HL-60 (cell line): ENCODE data around the gene DIP2C.

Experiments
- GABPA ChIP-seq: IDR thresholded peaks from 2 replicates; pipeline ENCODE4 v1.6.1; 2012; ENCODE audit warnings: low read depth
- POLR2AphosphoS5 ChIP-seq: IDR thresholded peaks from 2 replicates; pipeline ENCODE4 v1.6.1; 2012; ENCODE audit warnings: low read depth
- TF ChIP-seq, protein P1 (sequence below): IDR thresholded peaks from one replicate; pipeline ENCODE4 v1.5.1; 2011; ENCODE audit warnings: low read length, control low read depth, inconsistent platforms; ENCODE audit not compliant: insufficient read depth
- TF ChIP-seq, protein P2 (sequence below): IDR thresholded peaks from 2 replicates; pipeline ENCODE4 v1.6.1; 2012; ENCODE audit warnings: low read depth; ENCODE audit not compliant: insufficient replicate concordance

DNA sequence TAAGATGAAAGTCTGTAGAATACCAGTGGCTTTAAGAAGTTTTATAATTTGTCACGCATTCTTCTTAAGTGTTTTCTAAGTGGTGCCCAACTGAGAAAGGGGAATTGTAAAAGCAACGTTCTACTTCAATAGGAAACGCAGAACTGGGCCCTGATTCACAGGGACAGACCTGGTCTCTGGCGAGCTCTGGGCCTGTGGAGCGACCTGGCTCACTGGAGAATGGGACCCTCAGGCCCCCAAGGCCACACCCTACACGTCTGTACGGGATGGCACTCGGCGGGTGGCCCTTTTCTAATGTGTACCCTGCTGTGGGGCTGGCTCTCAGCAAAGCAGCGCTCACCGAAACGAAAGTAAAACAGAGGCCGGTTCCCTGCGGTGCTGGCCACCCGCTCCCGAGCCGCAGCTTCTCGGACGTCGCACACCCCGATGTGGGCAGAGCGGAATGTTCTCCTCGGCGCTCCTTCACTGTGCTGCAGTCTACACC is 205.0 kb downstream of the DIP2C start:
- no peak for TF ChIP-seq POLR2AphosphoS5
- TF ChIP-seq GABPA = no peak
- TF ChIP-seq, protein P1, sequence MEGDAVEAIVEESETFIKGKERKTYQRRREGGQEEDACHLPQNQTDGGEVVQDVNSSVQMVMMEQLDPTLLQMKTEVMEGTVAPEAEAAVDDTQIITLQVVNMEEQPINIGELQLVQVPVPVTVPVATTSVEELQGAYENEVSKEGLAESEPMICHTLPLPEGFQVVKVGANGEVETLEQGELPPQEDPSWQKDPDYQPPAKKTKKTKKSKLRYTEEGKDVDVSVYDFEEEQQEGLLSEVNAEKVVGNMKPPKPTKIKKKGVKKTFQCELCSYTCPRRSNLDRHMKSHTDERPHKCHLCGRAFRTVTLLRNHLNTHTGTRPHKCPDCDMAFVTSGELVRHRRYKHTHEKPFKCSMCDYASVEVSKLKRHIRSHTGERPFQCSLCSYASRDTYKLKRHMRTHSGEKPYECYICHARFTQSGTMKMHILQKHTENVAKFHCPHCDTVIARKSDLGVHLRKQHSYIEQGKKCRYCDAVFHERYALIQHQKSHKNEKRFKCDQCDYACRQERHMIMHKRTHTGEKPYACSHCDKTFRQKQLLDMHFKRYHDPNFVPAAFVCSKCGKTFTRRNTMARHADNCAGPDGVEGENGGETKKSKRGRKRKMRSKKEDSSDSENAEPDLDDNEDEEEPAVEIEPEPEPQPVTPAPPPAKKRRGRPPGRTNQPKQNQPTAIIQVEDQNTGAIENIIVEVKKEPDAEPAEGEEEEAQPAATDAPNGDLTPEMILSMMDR = no peak
- TF ChIP-seq, protein P2, sequence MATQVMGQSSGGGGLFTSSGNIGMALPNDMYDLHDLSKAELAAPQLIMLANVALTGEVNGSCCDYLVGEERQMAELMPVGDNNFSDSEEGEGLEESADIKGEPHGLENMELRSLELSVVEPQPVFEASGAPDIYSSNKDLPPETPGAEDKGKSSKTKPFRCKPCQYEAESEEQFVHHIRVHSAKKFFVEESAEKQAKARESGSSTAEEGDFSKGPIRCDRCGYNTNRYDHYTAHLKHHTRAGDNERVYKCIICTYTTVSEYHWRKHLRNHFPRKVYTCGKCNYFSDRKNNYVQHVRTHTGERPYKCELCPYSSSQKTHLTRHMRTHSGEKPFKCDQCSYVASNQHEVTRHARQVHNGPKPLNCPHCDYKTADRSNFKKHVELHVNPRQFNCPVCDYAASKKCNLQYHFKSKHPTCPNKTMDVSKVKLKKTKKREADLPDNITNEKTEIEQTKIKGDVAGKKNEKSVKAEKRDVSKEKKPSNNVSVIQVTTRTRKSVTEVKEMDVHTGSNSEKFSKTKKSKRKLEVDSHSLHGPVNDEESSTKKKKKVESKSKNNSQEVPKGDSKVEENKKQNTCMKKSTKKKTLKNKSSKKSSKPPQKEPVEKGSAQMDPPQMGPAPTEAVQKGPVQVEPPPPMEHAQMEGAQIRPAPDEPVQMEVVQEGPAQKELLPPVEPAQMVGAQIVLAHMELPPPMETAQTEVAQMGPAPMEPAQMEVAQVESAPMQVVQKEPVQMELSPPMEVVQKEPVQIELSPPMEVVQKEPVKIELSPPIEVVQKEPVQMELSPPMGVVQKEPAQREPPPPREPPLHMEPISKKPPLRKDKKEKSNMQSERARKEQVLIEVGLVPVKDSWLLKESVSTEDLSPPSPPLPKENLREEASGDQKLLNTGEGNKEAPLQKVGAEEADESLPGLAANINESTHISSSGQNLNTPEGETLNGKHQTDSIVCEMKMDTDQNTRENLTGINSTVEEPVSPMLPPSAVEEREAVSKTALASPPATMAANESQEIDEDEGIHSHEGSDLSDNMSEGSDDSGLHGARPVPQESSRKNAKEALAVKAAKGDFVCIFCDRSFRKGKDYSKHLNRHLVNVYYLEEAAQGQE = no peak
